Left cardiac atrium (tissue), 4 donors: ENCODE results near the gene NUDT7. TPM values are rescaled to one million over a fixed set of nuclear protein-coding genes. Genes with fewer than 3 reads are reported as not detected.

Experiments
- ATAC-seq, 2 donors: fragments of 200-7000 bp; cut with Tn5 transposase; one replicate each; pipeline ENCODE4 v1.9.1; 2020; ENCODE audit warnings: mild to moderate bottlenecking in 2 of 2, moderate library complexity in 2 of 2
- DNase-seq: peaks from one replicate; pipeline ENCODE4 v3.0.0-alpha.2; 2020
- intact Hi-C, 2 donors: fragments of 100-400 bp; cut with DNase I; formaldehyde crosslinking; loops; one replicate each; pipeline versions ENCODE4 v1.14.1 to v1.15.1; 2022 to 2023
- total RNA-seq, 2 donors: library from RNA; stranded (reverse); fragmentation: NEBNext Ultra II Directional; extraction: Animal tissue kit (Norgen Biotek cat#: 25700); gene quantifications; one replicate each; pipeline ENCODE4 v1.2.1, GENCODE V29; 2021
- donor health status: DM: no; HTN: yes; CAD: no.
- donor health status: DM: no; HTN: yes; CAD: no; lungs with severe emphysema.
- donor health status: DM: yes; HTN: yes; CAD: no.
- donor health status: Dilated cardiomyopathy.

The NUDT7 gene
- total RNA-seq, 2 donors from 2014 or later = 19.3 to 25.8 TPM

- ATAC-seq = no peak
- intact Hi-C loops = no loop called here
Observed at GRCh38 chr16:77763994-77764393, 41.7 kb downstream of the NUDT7 start.

DNA sequence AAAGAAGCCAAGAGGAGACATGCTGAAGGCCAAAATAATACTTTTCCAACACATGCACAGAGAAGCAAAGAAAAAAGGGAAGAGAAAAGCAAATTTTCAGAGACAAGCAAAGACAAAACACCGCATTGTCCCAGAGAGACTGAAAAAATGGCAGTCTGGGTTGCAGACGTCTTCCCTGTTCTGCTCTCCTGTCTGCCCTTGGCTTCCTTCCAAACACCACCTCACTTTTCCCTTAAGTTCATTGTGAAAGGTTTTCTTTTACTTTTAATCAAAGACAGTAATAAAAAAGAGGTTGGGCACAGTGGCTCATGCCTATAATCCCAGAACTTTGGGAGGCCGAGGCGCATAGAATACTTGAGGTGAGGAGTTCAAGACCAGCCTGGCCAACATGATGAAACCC is 44.9 kb downstream of the NUDT7 start:
- ATAC-seq (no peak), DNase-seq (no peak)
- intact Hi-C loops = no loop called here

More at GRCh38 chr16:77763994-77764393, 41.7 kb downstream of the NUDT7 start:
- DNase-seq = no peak

GRCh38 chr16:77767826-77768225 is 45.5 kb downstream of the NUDT7 start:
- DNase-seq (no peak), ATAC-seq (no peak)
- intact Hi-C loops = no loop called here

DNA sequence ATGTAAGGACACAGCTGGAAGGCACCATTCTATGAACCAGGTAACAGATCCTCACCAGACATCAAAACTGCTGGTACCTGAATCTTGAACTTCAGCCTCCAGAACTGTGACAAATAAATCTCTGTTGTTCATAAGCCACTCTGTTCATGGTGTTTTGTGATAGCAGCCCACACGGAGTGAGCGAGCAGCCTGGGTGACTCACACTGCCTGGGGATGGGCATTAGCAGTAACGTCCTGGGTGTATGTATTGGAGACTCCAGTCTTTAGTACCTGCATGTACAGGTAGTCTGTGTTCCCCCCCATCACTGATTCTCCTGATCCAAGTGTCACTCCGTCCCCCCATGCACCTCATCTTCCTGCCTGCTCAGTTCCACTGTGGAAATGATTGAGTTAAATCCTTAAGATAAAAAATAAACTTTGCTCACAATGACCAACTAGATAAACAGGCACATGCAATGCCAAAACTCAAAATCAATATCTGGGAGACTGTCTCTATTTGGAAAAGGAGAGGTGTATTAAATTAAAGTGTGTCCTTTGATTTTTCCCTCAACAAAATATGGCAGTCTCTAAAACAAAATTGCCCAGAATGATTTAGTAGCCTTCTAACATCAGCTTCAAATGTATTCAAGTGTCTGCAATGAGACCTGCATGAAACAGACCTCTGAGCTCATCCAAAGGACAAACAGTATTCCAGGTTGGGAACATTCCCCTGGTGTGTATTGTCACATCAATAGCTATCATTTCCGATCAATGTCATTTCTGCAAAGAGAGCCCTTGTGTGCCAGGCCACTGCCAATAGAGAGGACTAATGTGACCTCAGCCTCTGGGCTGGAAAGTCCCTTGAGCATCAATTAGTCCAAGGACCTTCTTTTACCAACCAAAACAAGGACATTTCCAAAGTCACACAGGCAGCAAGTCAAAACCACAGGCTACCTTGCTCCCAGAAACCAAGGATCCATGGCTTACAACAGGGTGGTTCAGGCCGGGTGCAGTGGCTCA is 53.9 kb downstream of the NUDT7 start:
- no peak for ATAC-seq
- DNase-seq = no peak
- intact Hi-C loops = no loop called here

- ATAC-seq (no peak), DNase-seq (no peak)
- intact Hi-C loops = no loop called here
Observed at GRCh38 chr16:77777745-77778144, 55.4 kb downstream of the NUDT7 start.

- intact Hi-C loops = no loop called here
- ATAC-seq (peak in 1 of 2 donors; percentile 94), DNase-seq (no peak)
Observed at GRCh38 chr16:77780378-77780837, 58.1 kb downstream of the NUDT7 start.

GRCh38 chr16:77781091-77781490 is 58.8 kb downstream of the NUDT7 start:
- intact Hi-C loops = no loop called here
- ATAC-seq = no peak
- no peak for DNase-seq

GRCh38 chr16:77782694-77783093 is 60.4 kb downstream of the NUDT7 start:
- no peak for DNase-seq
- intact Hi-C loops = no loop called here
- no peak for ATAC-seq

GRCh38 chr16:77784441-77785372 is 62.4 kb downstream of the NUDT7 start:
- intact Hi-C loops = no loop called here
- ATAC-seq (no peak), DNase-seq (no peak)

DNA sequence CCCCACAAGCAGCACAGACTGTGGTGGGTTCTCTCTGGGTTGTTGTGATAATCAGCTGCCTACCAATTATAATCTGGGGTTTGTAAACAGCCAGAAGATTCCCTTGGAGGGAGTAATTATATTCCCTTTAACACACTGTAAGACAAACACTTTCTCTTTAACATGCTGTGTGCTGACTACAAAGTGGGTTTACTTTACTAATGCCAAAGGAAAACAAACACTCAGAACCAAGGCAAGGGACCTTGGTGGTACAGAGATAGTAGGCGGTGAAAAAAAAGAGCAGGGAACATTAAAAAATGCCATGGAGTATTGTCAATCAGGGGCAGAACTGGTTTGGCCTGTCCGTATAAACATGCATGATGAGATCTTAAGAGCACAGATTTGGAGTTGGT is 63.1 kb downstream of the NUDT7 start:
- no peak for ATAC-seq

GRCh38 chr16:77786186-77786847 is 64.0 kb downstream of the NUDT7 start:
- DNase-seq (no peak), ATAC-seq (no peak)
- intact Hi-C loops = no loop called here

More for the DNA sequence above, 63.1 kb downstream of the NUDT7 start:
- intact Hi-C loops = no loop called here
- DNase-seq = no peak

DNA sequence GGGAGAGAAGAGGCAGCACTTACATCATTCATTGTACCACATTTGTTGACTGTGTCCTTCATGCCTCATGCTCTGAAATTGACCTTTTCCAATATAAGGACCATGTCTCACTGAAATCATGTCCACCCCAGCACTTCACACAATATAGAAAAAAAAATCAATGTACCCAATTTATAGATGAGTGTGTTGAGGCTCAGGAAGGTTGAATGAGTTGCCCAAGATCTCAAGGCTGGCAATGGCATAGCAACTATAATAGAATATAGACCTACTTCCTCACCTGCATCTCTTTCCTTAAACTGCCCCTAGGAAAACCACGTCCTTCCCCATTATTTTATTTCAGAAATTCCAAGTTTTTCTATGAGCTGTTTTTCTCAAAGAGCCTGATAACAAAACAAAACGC is 65.1 kb downstream of the NUDT7 start:
- ATAC-seq = no peak
- no peak for DNase-seq
- intact Hi-C loops = no loop called here

- intact Hi-C loops = no loop called here
- ATAC-seq (peak; percentile 83 to 94), DNase-seq (peak; percentile 61)
Observed at GRCh38 chr16:77788181-77789084, 66.1 kb downstream of the NUDT7 start, which contains the start of gene VAT1L. TSS of gene VAT1L (plus strand) at chr16:77788564. CDS start at chr16:77788683, 119 bp downstream.

DNA sequence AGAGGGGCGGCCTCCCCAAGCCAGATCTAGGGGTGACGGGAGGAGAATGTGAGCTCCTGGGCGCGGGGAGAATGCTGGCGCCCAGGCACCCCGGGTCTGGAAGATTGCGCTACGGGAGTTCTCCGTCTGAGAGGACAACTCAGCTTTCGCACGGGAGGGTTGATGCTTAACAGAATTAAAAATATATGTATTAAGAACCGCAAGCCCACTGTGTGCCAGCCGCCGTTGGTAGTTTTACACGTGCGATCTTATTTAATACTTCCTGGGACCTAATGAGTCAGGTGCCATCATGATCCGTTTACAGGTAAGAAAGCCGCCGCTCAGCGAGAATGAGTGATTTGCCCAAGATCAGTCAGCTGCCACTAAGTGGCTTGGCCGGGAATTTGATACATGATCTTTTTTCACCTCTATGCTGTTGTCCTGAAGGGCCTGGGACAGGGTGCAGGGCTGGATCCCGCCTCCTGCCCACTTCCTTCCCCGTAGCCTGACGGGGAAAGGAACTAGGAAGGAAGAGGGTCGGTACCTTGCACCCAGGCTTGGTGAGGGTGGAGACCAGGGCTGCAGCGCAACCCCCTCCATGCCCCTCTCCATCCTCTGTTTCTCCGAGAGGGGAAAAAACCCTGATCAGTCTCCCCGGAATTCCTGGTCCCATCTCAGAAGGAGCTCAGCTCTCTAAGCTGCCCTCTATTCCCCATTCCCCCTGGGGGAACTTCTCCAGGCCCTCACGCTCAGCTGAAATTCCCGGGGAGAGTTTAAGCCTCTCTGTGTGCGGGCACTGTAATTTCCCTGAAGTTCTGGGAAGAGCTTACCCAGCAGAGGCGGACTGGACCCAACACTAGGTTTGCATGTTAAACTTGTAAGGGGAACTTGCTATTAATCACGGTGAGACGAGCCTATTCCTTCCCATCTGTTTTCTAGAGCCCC is 67.0 kb downstream of the NUDT7 start:
- no peak for DNase-seq
- intact Hi-C loops = loop anchor here in 1 of 2 donors (5.0 kb wide), 1 partner anchor 183 kb away; no protein-coding TSS in a partner anchor
- peak; percentile 29 to 32 for ATAC-seq

DNA sequence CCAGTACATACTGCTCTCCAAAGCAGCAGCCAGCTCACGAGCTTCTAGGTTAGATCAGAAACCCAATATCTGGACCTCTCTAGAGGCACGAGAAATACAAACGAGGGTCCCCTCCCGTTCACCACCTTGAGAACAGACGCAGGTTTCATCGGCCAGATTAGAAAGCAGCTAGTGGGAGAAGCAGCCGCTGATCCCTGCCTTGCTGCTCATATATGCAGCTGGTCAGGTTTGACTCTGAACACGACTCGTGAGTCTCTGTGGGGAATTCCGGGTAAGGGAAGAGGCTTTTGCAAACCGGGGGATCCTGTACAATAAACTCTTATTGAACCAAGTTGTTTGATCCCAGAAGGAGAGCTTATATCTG is 67.7 kb downstream of the NUDT7 start:
- intact Hi-C loops = loop anchor here in 1 of 2 donors (5.0 kb wide), 1 partner anchor 182 kb away; no protein-coding TSS in a partner anchor
- ATAC-seq = peak in 1 of 2 donors; percentile 8
- DNase-seq = no peak

DNA sequence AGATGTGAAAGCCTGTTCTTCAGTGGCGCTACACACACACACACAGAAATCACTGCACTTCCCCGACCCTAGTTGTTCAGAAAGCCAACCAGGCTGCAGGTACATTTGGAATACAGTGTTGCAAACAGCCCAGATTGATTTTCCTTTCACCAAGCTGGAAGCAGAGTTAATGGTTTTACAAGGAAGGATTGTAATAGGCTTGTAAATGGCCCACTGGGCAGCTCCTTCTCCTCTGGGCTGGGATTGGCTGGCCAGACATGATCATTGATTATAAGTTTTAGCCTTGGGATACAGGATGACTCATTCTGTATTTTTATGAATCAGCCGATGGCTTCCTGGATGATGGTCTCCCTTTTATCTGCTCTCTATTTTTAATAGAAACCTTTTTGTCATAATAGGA is 68.6 kb downstream of the NUDT7 start:
- ATAC-seq (no peak), DNase-seq (no peak)
- intact Hi-C loops = loop anchor here in 1 of 2 donors (5.0 kb wide), 1 partner anchor 181 kb away; no protein-coding TSS in a partner anchor
